Stomach (tissue), 4 donors: ENCODE measurements around the gene ANKRD13C.

Experiments
- CTCF ChIP-seq, 7 experiments: fragments of 450-650 bp in 4 of 7; fragments of 200-600 bp in 3 of 7; sonication (generic) in 3 of 7; IDR thresholded peaks; one replicate each; pipeline ENCODE4 v1.5.1; 2016 to 2019; ENCODE audit warnings: antibody characterized with exemption in 7 of 7, control low read depth in 2 of 7, mild to moderate bottlenecking in 1 of 7
- POLR2A ChIP-seq, 4 donors: fragments of 450-650 bp; IDR thresholded peaks; one replicate each; pipeline ENCODE4 v1.6.1; 2016; ENCODE audit warnings: antibody characterized with exemption in 4 of 4, control low read depth in 2 of 4, mild to moderate bottlenecking in 1 of 4, moderate library complexity in 1 of 4
- POLR2AphosphoS5 ChIP-seq, 3 donors: sonication (generic); formaldehyde crosslinking; IDR thresholded peaks; one replicate each; pipeline ENCODE4 v1.6.1; 2016; ENCODE audit warnings: antibody characterized with exemption in 3 of 3

- TF ChIP-seq POLR2A (IDR thresholded peaks at IDR 0.05): no peak
- TF ChIP-seq CTCF (IDR thresholded peaks at IDR 0.05): no peak
- TF ChIP-seq POLR2AphosphoS5 (IDR thresholded peaks at IDR 0.05): no peak
Measured at GRCh38 chr1:70384542-70384941, 30.0 kb upstream of the ANKRD13C start.
